ENCODE results near the gene CACHD1. TPM values are rescaled to one million over a fixed set of nuclear protein-coding genes. Genes with fewer than 3 reads are reported as not detected.

Gene CACHD1
- total and polyA plus RNA-seq, 2 of the 8 experiments (the other 6 are each of a cell fraction or from before 2014, with no cell fraction given) = 22.2 to 42.5 TPM

DNA sequence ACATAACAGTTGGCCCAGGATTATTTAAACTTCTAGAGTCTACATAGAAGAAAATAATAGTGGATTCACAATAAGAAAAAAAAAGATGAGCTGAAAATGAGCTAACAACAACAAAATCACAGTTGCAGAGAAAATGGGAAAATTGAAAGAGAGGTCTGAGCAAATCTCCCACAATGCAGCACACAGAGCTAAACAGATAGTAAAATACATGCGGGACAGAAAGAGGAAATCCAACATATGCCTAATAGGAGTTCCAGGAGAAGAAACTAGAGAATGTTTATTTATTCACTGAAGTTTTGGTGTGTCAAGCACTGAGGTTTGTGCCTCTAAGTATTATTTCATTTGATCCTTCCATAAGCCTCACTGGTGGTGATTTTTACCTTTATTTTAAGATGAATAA, 45.5 kb upstream of the CACHD1 start:
- Histone ChIP-seq H3K9ac (replicated peaks in 1 of 4; ENCODE audit: extremely low read depth in 1 of 4, low read depth in 3 of 4, low read length in 3 of 4) (no peak overlapping the region), H3K79me1 (ENCODE audit: low read depth, low read length) (no peaks in the 10 kb centered on the region), H2BK5ac (ENCODE audit: low read depth, low read length) (no peak overlapping the region), H3K4ac (replicated peaks; ENCODE audit: insufficient read length, low read depth, low read length) (no peak overlapping the region), H3K23me2 (ENCODE audit: low read depth, low read length) (no peaks in the 10 kb centered on the region), H3K27me3 (replicated peaks in 1 of 4; ENCODE audit: control insufficient read depth in 3 of 4, extremely low read depth in 1 of 4, insufficient read depth in 3 of 4, low read length in 3 of 4) (no peaks in the 10 kb centered on the region), H3K79me2 (ENCODE audit: control insufficient read depth in 1 of 2, insufficient read depth in 2 of 2, low read length in 2 of 2) (no peaks in the 10 kb centered on the region), H2AK5ac (ENCODE audit: low read depth, low read length) (no peak overlapping the region), H3K9me3 (ENCODE audit: insufficient read depth in 2 of 2, low read depth in 1 of 2, low read length in 1 of 2) (no peaks in the 10 kb centered on the region), H3K18ac (ENCODE audit: extremely low read depth, low read length) (no peak overlapping the region), H3K4me2 (ENCODE audit: insufficient read depth in 1 of 2, low read depth in 2 of 2, low read length in 2 of 2) (no peak overlapping the region), H2BK15ac (ENCODE audit: low read length) (no peak overlapping the region), H4K91ac (replicated peaks; ENCODE audit: insufficient read length, low read length) (no peak overlapping the region), H3K27ac (ENCODE audit: low read depth, low read length) (no peak overlapping the region), H3K4me3 (ENCODE audit: extremely low read depth in 1 of 4, insufficient read depth in 2 of 4, low read depth in 3 of 4, low read length in 4 of 4) (no peak overlapping the region), H4K20me1 (replicated peaks in 1 of 2; ENCODE audit: control insufficient read depth in 1 of 2, insufficient read depth in 2 of 2, low read length in 2 of 2) (no peaks in the 10 kb centered on the region), H2BK120ac (replicated peaks; ENCODE audit: low read depth, low read length) (no peak overlapping the region), H3K23ac (ENCODE audit: insufficient read length) (no peak overlapping the region), H3K14ac (ENCODE audit: insufficient read length) (no peak overlapping the region), H2BK12ac (ENCODE audit: low read depth, low read length) (no peak overlapping the region), H4K8ac (ENCODE audit: extremely low read depth, insufficient read depth, low read length) (no peak overlapping the region), H2BK20ac (ENCODE audit: low read length) (no peak overlapping the region), H2AFZ (ENCODE audit: low read length) (no peak overlapping the region), H3K36me3 (ENCODE audit: control insufficient read depth in 2 of 4, insufficient read depth in 4 of 4, low read length in 3 of 4) (no peaks in the 10 kb centered on the region), H3K56ac (replicated peaks; ENCODE audit: insufficient read length, low read depth, low read length) (no peak overlapping the region), H4K5ac (ENCODE audit: insufficient read length, low read depth, low read length) (no peak overlapping the region), H3K4me1 (replicated peaks in 1 of 4; ENCODE audit: control insufficient read depth in 3 of 4, insufficient read depth in 4 of 4, low read length in 3 of 4) (no peaks in the 10 kb centered on the region)
- FAIRE-seq (no peak), DNase-seq (ENCODE audit: low read depth in 1 of 2, low spot score in 2 of 2) (no peak)
- WGBS, 2 experiments (ENCODE audit: extremely low coverage in 1 of 2, insufficient coverage in 1 of 2, insufficient read length in 1 of 2, insufficient replicate concordance in 2 of 2, low coverage in 1 of 2, low lambda C conversion rate in 2 of 2, missing lambda C conversion rate in 1 of 2) = 91% methylated on average over 1 of the region's 1 CpG; no CpG with 5 or more reads in 1 of the 2 experiments
- POLR2A ChIA-PET (ENCODE audit: partially characterized antibody) = interaction anchor here (1.0 kb wide), 1 partner anchor 17 kb away, joined by 3 read pairs; no protein-coding TSS in a partner anchor
- TF ChIP-seq EZH2 (IDR thresholded peaks at IDR 0.05; ENCODE audit: low read depth, low read length, severe bottlenecking) (no peak), TCF12 (IDR thresholded peaks at IDR 0.05; ENCODE audit: low read depth, low read length) (no peak), TEAD4 (IDR thresholded peaks at IDR 0.05; ENCODE audit: low read depth, low read length) (no peak)
- CTCF ChIA-PET (ENCODE audit: partially characterized antibody) = no interaction called here

Measured in H1 (cell line).